ENCODE measurements around the gene MYMX. TPM values are rescaled to one million over a fixed set of nuclear protein-coding genes. Genes with fewer than 3 reads are reported as not detected.
"Not testable (repeated sequence)": the region's sequence is repeated elsewhere in the genome, so short reads cannot be mapped to it uniquely, and the experiment has no call there.

MYMX gene
- total and polyA plus RNA-seq, 2 of the 4 experiments (the other 2 are of a cell fraction) = not detected

- H3K9me3 ChIP-seq (ENCODE audit: control insufficient read depth, insufficient read depth, low read length); H3K27ac ChIP-seq (ENCODE audit: insufficient read depth, low read length); H4K20me1 ChIP-seq (ENCODE audit: insufficient read depth, low read length); H3K79me1 ChIP-seq (ENCODE audit: low read depth in 1 of 2, low read length in 2 of 2); POLR2A ChIA-PET (ENCODE audit: unreplicated experiment); in situ Hi-C loops (cut with MboI; ENCODE audit: low sequenced_read_pairs); CTCF ChIA-PET; H3K18ac ChIP-seq (ENCODE audit: low read depth, low read length); H2AK9ac ChIP-seq (replicated peaks; ENCODE audit: low read depth, low read length, poor library complexity); H2BK20ac ChIP-seq (ENCODE audit: low read depth, low read length); H4K91ac ChIP-seq (ENCODE audit: insufficient read depth, low read depth, low read length); ATAC-seq (ENCODE audit: low read depth); DNase-seq; H2AFZ ChIP-seq (replicated peaks; ENCODE audit: low read length, poor library complexity); H3K56ac ChIP-seq (ENCODE audit: extremely low read depth, insufficient read depth, low read length); H3K4me2 ChIP-seq (ENCODE audit: low read depth, low read length); H2BK120ac ChIP-seq (ENCODE audit: low read depth, low read length); BruUV-seq (replicated peaks); H3K23ac ChIP-seq (ENCODE audit: low read depth, low read length); H3K14ac ChIP-seq (replicated peaks; ENCODE audit: low read depth, low read length); H3K9ac ChIP-seq (ENCODE audit: low read depth, low read length); H3K4me3 ChIP-seq (ENCODE audit: insufficient read depth, low read depth, low read length); H2BK5ac ChIP-seq (ENCODE audit: low read depth, low read length, poor library complexity, severe bottlenecking); dilution Hi-C loops (cut with HindIII; ENCODE audit: low sequenced_read_pairs, unreplicated experiment); H3K4ac ChIP-seq (ENCODE audit: low read depth, low read length); H2BK15ac ChIP-seq (ENCODE audit: low read depth, low read length); H3K36me3 ChIP-seq (ENCODE audit: control insufficient read depth, insufficient read depth, low read length); H3K4me1 ChIP-seq (ENCODE audit: control insufficient read depth, insufficient read depth, low read length); H4K8ac ChIP-seq (ENCODE audit: low read depth in 2 of 2, low read length in 2 of 2); H4K5ac ChIP-seq (ENCODE audit: low read depth, low read length); intact Hi-C loops (cut with micrococcal nuclease); H3K9me1 ChIP-seq (ENCODE audit: insufficient read depth, low read length); H2AK5ac ChIP-seq (ENCODE audit: low read depth, low read length): not testable (repeated sequence)
- peaks cover 29% of the 10 kb centered on the region for H3K27me3 ChIP-seq (ENCODE audit: control insufficient read depth, insufficient read depth, low read length)
- whole genome bisulfite sequencing, 2 experiments (ENCODE audit: extremely low coverage in 2 of 2, insufficient read length in 1 of 2) = no CpG with 5 or more reads among the region's 7 CpGs
These were observed 31.4 kb upstream of the MYMX start for GRCh38 chr6:44185356-44185755.

Data from IMR-90 (cell line).